ENCODE results near the gene NBPF1.
"Not testable (repeated sequence)": the region's sequence is repeated elsewhere in the genome, so short reads cannot be mapped to it uniquely, and the experiment has no call there.

DNA sequence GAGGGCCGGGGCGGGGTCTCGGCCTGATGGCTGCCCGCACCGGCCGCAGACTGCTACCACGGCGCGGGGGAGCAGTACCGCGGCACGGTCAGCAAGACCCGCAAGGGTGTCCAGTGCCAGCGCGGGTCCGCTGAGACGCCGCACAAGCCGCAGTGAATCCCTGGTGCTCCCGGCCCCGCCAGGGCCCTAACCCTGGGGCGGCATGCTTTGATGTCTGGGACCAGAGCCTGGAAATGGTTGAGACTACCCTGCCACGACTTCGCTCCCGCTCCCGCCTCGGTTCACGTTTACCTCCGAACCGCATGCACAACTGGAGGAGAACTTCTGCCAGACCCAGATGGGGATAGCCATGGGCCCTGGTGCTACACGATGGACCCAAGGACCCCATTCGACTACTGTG lies 34.9 kb upstream of the NBPF1 start:
- TF ChIP-seq CTCF (conservative IDR thresholded peaks at IDR 0.05); EZH2 (IDR thresholded peaks at IDR 0.05; ENCODE audit: low read depth): not testable (repeated sequence)

Data from PC-9 (cell line).